ENCODE measurements around the gene SLIT1. TPM values are rescaled to one million over a fixed set of nuclear protein-coding genes. Genes with fewer than 3 reads are reported as not detected.

Gene SLIT1
- total and polyA plus RNA-seq, 3 donors from 2014 or later: 1.9 to 4.6 (median 2.5) TPM

DNA sequence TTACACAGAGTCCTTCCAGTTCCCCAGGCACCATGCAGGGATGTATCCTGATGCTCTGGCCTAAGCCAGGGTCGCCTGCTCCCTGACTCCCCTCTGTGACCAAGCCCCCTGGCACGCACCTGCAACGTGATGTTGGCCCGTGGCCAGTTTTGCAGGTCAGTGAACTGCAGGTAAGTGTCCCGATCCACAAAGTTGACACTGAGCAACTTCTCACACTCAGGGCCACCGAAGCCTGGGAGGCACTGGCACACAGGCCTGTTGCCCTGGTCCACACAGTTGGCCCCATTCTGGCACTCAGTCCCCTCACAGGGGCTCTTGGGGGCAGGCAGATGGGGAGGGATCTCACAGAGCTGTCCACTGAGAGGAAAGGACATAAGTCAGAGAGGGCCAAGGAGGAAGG lies 179.4 kb downstream of the SLIT1 start:
- intact Hi-C loops (cut with DNase I; ENCODE audit: low total_unique reads): no loop called here
- Histone ChIP-seq H3K4me3 (no peak overlapping the region), H3K27ac (no peak overlapping the region), H3K9me3 (no peaks in the 10 kb centered on the region), H3K27me3 (no peaks in the 10 kb centered on the region), H3K36me3 (ENCODE audit: low read depth, missing control alignments) (no peaks in the 10 kb centered on the region), H3K4me1 (no peaks in the 10 kb centered on the region)
- TF ChIP-seq, protein P1, sequence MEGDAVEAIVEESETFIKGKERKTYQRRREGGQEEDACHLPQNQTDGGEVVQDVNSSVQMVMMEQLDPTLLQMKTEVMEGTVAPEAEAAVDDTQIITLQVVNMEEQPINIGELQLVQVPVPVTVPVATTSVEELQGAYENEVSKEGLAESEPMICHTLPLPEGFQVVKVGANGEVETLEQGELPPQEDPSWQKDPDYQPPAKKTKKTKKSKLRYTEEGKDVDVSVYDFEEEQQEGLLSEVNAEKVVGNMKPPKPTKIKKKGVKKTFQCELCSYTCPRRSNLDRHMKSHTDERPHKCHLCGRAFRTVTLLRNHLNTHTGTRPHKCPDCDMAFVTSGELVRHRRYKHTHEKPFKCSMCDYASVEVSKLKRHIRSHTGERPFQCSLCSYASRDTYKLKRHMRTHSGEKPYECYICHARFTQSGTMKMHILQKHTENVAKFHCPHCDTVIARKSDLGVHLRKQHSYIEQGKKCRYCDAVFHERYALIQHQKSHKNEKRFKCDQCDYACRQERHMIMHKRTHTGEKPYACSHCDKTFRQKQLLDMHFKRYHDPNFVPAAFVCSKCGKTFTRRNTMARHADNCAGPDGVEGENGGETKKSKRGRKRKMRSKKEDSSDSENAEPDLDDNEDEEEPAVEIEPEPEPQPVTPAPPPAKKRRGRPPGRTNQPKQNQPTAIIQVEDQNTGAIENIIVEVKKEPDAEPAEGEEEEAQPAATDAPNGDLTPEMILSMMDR (IDR thresholded peaks at IDR 0.05): no peak
- TF ChIP-seq POLR2A (IDR thresholded peaks at IDR 0.05): no peak
- no peak for DNase-seq
- 74% methylated on average over 6 of the region's 6 CpGs; no CpG with 5 or more reads in 1 of the 2 donors for WGBS, 2 donors

DNA sequence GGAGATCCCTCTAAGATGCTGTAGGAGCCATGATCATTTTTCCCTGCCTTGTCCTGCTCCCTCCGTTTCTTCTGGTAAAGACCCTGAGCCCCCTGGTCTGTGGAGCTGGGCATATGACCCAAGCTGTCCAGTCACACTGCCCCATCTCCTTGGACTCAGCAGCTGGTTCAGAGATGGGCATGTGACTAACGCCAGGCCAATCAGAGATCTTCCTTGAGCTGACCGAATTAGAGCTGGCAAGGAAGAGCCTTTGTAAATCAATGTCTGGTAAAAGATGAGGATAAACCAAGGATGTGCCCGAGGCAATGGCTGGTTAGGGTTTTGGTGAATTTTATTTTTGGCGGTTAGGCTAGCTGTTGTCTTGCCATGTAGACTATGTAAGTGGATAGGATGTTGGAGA lies 180.4 kb downstream of the SLIT1 start:
- no peak for DNase-seq
- Histone ChIP-seq H3K4me3 (no peak overlapping the region), H3K36me3 (ENCODE audit: low read depth, missing control alignments) (no peaks in the 10 kb centered on the region), H3K9me3 (no peaks in the 10 kb centered on the region), H3K27me3 (no peaks in the 10 kb centered on the region), H3K4me1 (no peaks in the 10 kb centered on the region), H3K27ac (no peak overlapping the region)
- no peak for TF ChIP-seq POLR2A (IDR thresholded peaks at IDR 0.05)
- TF ChIP-seq, protein P1 (IDR thresholded peaks at IDR 0.05): no peak
- WGBS, 2 donors: 85 to 89% methylated on average over 5 of the region's 5 CpGs
- intact Hi-C loops (cut with DNase I; ENCODE audit: low total_unique reads): no loop called here

DNA sequence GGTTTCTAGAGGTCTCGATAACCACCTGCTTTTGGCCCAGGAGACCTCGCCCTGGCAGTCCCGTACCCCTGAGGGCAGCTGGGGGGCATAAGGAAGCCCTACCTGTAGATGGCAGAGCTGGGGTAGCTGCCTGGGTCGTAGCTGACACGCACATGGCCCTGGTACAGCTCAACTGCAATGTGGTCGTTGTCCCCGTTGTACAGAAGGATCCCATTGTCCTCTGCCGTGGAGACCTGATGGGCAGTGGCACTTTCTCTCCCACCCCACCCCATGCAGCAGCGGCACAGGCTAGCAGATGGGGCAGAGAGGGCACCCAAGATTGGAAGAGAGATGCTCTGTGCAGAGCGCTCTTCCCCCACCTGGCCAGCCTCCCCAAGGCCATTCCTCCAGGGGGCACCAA lies 181.2 kb downstream of the SLIT1 start:
- Histone ChIP-seq H3K4me3 (no peak overlapping the region), H3K27ac (no peak overlapping the region), H3K9me3 (no peaks in the 10 kb centered on the region), H3K36me3 (ENCODE audit: low read depth, missing control alignments) (no peaks in the 10 kb centered on the region), H3K4me1 (no peaks in the 10 kb centered on the region), H3K27me3 (no peaks in the 10 kb centered on the region)
- intact Hi-C loops (cut with DNase I; ENCODE audit: low total_unique reads): no loop called here
- 96% methylated on average over 5 to 10 of the region's 10 CpGs for WGBS, 2 donors
- DNase-seq: no peak
- no peak for TF ChIP-seq POLR2A (IDR thresholded peaks at IDR 0.05)
- TF ChIP-seq, protein P1 (IDR thresholded peaks at IDR 0.05): no peak

DNA sequence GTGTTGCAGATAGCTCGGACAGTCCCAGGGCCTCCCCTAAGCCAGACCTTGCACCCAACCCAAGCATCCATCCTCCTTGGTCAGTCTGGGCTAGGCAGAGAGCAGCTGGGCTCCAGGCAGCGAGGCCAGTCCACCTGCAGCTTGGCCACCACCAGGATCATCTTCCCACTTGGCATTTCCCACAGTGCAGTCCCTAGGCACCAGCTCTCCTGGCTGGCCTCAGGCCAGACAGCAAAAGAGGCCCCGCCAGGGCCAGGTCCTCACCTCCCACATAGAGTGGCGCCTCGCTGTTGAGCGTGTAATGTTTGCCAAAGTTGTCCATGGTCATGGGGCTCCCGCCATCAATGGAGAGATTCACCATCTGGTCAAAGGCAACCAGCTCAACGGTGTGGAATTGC lies 182.0 kb downstream of the SLIT1 start:
- no peak for TF ChIP-seq POLR2A (IDR thresholded peaks at IDR 0.05)
- TF ChIP-seq, protein P1 (IDR thresholded peaks at IDR 0.05): no peak
- 97% methylated on average over 8 of the region's 8 CpGs; no CpG with 5 or more reads in 1 of the 2 donors for WGBS, 2 donors
- Histone ChIP-seq H3K36me3 (ENCODE audit: low read depth, missing control alignments) (no peaks in the 10 kb centered on the region), H3K27me3 (no peaks in the 10 kb centered on the region), H3K4me3 (no peak overlapping the region), H3K4me1 (no peaks in the 10 kb centered on the region), H3K27ac (no peak overlapping the region), H3K9me3 (no peaks in the 10 kb centered on the region)
- no peak for DNase-seq
- intact Hi-C loops (cut with DNase I; ENCODE audit: low total_unique reads): no loop called here

DNA sequence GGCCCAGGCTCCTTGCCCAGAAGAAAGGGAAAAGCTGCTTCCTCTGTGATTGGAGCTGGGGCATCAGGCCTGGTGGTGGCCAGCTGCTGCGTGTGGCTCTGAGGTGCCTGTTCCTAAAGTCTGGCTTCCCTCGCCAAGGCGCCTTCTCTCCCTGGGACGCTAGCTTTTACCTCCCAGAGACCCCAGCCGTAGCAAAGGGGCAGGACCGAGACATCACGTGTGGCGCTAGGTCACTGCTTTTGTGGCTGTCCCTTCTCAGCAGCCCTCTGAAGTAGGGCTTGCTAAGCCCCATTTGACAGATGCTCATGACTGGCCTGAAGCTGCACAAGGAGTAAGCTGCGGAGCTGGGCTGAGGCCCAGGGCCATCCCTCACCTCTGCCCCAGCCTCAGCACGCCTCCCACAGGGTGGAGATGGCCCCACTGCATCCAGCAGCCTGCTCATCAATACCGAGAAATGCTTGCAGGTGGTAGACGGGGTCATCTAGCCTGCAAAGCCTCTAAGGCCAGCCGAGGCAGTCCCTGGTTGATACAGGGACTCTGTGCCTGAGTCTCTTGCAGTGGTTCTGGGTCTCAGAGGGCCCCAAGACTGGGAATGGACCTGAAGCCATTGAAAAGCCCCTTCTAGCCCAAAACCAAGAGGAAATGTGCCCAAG lies 182.5 kb downstream of the SLIT1 start:
- 90 to 96% methylated on average over 5 to 13 of the region's 13 CpGs for WGBS, 2 donors
- Histone ChIP-seq H3K27me3 (no peaks in the 10 kb centered on the region), H3K9me3 (no peaks in the 10 kb centered on the region), H3K4me3 (no peak overlapping the region), H3K27ac (no peak overlapping the region), H3K4me1 (no peaks in the 10 kb centered on the region), H3K36me3 (ENCODE audit: low read depth, missing control alignments) (no peaks in the 10 kb centered on the region)
- intact Hi-C loops (cut with DNase I; ENCODE audit: low total_unique reads): no loop called here
- no peak for DNase-seq
- TF ChIP-seq, protein P1 (IDR thresholded peaks at IDR 0.05): no peak
- no peak for TF ChIP-seq POLR2A (IDR thresholded peaks at IDR 0.05)

Measured in testis (tissue), 3 donors.